Epithelial cell of proximal tubule (primary cell): ENCODE results near the gene AGER. TPM values are rescaled to one million over a fixed set of nuclear protein-coding genes. Genes with fewer than 3 reads are reported as not detected.
"Not testable (repeated sequence)": the region's sequence is repeated elsewhere in the genome, so short reads cannot be mapped to it uniquely, and the experiment has no call there.

Experiments
- DNase-seq: peaks from one replicate; pipeline ENCODE4 v3.0.0-alpha.2; 2011; ENCODE audit warnings: low read depth
- H3K4me3 ChIP-seq: 2 replicates; pipeline ENCODE4 v1.5.1; 2011; ENCODE audit warnings: low read depth, mild to moderate bottlenecking, low read length
- total RNA-seq: library from RNA; depleted of rRNA; stranded (reverse); fragments of >200 nt; gene quantifications from 2 replicates; pipeline ENCODE4 v1.2.3, GENCODE V29; 2015
- TF ChIP-seq, protein P1 (sequence below): conservative IDR thresholded peaks from 2 replicates; pipeline ENCODE4 v1.5.1; 2012; ENCODE audit warnings: low read depth, mild to moderate bottlenecking, low read length

Gene AGER
- total RNA-seq, 1 donor from 2014 or later = 1.4 TPM

DNA sequence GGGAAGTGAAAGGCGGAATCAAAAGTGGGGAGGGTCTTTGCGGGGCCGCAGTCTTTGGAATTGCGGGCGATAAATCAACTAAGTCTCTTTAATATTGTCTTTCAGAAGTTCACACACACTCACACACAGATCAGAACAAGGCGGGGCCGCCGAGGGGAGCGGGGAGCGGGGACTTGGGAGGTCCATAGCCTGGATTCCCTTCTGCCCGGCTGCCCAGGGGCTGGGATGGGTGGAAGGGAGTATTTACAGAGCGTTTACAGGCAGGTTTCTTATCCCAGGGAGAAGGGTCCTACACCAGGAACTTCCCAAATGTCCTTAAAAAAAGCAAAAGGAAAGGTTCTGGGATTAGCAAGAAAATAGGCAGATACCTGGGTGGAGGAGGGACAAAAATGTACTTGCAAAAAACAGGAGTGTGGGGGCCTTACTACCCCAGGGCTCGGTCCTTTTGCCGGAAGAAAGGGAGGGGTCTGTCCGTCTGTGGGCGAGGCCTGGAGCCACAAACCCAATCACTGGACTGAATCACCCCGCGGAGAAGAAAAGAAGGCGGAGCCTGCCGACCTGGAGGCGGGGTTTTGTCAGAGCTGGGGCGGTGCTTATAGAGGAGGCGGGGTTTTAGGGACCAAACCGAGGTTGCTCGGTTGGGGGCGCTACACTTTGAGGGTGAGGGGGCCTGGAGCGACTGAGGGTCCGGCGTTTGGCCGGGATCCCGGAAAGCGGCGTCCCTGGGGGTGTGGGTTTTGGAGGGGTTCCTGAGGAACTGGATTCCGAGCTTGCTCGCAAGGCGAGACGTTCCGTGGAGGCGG lies 35.6 kb downstream of the AGER start:
- no peak for DNase-seq
- TF ChIP-seq, protein P1, sequence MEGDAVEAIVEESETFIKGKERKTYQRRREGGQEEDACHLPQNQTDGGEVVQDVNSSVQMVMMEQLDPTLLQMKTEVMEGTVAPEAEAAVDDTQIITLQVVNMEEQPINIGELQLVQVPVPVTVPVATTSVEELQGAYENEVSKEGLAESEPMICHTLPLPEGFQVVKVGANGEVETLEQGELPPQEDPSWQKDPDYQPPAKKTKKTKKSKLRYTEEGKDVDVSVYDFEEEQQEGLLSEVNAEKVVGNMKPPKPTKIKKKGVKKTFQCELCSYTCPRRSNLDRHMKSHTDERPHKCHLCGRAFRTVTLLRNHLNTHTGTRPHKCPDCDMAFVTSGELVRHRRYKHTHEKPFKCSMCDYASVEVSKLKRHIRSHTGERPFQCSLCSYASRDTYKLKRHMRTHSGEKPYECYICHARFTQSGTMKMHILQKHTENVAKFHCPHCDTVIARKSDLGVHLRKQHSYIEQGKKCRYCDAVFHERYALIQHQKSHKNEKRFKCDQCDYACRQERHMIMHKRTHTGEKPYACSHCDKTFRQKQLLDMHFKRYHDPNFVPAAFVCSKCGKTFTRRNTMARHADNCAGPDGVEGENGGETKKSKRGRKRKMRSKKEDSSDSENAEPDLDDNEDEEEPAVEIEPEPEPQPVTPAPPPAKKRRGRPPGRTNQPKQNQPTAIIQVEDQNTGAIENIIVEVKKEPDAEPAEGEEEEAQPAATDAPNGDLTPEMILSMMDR = peak; percentile 35
- peak overlapping the region; percentile 47 for H3K4me3 ChIP-seq

DNA sequence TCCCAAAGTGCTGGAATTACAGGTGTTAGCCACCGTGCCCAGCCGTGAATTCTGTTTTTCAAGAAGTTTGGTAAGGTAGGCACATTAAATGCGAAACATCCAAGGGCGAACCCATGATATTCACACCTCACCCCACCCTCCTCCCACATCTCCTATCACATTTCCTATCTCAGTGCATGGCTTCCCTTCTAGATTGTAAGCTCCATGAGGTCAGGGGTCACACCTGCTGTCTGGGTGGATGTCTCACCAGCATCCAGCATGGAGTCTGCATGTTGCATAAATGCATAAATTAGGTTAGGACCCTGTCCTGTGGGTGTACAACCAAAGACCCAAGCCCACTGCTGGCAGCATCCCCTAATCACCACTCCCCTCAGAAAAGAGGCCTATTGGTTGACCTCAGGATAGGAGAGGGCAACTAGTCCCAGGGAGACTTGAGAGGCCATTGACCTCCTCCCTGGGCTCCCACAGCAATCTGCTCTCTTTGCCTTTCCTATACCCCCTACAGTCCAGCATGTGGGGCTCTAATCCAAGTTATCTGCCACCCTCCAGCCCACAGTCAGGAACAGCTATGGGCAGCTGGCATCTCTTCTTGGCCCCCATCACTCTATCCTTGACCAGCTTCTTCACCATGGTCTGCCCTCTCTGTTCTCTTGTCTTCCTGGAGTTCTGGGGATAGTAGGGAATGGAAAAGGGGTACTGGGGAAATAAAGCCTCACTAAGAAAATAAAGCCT lies 36.5 kb downstream of the AGER start:
- peak overlapping the region; percentile 47 for H3K4me3 ChIP-seq
- no peak for DNase-seq
- TF ChIP-seq, protein P1 = no peak

DNA sequence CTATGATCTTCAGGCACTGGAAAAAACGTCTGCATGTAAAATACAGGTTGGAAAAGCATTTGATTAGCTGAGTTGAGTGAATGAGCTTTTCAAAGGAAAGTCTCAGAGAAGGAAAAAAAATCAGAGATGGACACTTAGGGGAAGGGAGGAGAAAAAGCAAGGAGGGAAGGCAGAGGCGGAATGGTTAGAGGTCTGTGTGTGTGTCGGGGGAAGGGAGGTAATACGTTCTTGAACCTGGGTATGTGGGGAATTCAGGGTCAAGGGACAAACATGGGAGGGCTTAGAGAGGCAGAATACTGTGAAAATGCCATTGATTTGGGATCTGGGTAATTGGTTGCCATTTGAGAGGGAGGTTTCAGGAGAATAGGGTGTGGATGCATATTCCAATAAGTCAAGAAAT lies 37.4 kb downstream of the AGER start:
- TF ChIP-seq, protein P1 = no peak
- H3K4me3 ChIP-seq = no peak overlapping the region

DNA sequence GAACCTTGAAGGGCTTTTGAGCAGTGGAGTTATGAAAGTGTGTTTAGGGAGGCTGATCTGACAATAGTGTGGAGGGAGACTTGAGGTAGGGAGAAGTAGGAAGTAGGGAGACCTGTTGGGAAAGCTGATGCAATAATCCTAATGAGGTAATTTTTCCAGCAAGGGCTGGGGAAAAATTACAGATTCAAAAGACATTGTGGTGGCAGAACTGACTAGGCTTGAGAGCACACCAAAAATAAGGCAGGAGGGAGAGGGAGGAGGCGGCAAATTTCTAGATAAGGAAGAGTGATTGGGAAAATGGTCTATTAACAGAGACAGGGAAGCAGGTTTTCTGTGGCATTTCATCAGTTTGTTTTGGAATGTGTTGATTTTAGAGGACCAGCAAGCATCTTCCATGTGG lies 37.8 kb downstream of the AGER start:
- DNase-seq = no peak
- H3K4me3 ChIP-seq = no peak overlapping the region
- TF ChIP-seq, protein P1 = no peak

More for the DNA sequence above, 37.4 kb downstream of the AGER start:
- no peak for DNase-seq

DNA sequence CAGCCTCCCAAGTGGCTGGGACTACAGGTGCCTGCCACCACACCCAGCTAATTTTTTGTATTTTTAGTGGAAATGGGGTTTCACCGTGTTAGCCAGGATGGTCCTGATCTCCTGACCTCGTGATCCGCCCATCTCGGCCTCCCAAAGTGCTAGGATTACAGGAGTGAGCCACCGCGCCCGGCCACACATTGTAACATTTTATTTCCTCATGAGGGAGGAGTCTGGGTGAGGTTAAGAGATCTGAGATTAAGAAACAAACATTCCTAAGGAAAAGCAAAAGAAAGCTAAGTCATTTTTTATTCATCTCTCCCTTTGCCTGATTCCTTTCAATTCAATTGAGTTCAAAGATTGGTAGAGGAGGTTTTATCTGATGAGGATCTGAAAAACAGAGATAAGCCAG lies 39.8 kb downstream of the AGER start:
- H3K4me3 ChIP-seq, DNase-seq: not testable (repeated sequence)

DNA sequence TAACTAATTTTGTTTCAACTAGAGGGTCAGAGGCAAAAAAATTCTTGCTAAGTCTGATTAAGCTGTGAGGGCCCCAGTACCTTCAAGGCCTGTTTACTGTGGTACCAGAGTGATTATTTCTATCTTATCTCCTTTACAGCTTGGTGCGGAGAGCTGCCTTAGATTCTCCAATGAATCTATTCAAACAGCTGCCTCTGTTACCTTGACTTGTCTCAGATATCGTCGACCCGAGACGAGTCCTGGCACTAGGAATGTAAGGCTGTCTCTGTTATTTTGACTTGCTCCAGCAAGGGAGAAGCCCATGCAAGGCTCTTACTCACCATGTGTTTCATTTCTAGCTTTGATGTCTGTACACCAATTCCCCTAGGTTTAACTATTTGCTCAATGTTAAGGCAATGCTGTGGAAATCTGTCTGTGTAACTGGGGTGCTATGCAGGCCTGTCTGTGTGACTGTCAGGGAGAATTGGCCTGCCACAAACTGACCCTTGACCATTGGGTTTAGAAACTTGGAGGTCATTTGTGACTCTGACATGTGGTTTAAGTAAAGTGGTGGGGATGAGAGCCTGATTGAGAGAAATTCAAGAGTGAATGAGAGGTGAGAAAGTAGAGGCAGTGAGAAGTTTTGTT lies 43.5 kb downstream of the AGER start:
- H3K4me3 ChIP-seq = no peak overlapping the region
- TF ChIP-seq, protein P1 = no peak
- DNase-seq = no peak

DNA sequence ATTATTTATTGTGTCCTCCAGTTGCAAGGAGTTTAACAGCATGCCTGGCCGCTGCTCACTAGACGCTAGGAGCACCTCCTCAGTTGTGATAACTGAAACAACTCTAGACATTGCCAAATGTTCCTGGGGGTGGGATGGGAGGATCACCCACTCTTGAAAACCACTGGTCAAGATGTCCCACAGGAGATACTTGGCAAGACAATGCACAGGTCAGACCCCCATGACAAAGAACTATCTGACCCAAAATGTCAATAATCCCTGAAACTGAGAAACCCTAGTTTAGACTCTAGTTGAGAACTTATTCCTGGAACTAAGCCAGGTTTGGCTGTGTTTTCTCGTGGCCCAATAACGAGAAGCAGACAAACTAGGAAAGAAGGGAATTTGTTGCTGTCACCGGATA lies 44.5 kb downstream of the AGER start:
- TF ChIP-seq, protein P1 = no peak
- DNase-seq = no peak
- no peak overlapping the region for H3K4me3 ChIP-seq
